Adrenal gland (tissue), 12 donors: ENCODE data around the gene CHRNA7. TPM values are rescaled to one million over a fixed set of nuclear protein-coding genes. Genes with fewer than 3 reads are reported as not detected.

Experiments used
- DNase-seq, 7 donors: peaks; one replicate each; pipeline ENCODE4 v3.0.0-alpha.2; 2019 to 2020
- H3K27ac ChIP-seq, 5 donors: fragments of 200-600 bp; sonication (generic) in 4 of 5; 1 replicate in 3 of 5; 2 replicates in 2 of 5; pipeline versions ENCODE4 v1.5.1 to v1.8.0; 2016 to 2020; ENCODE audit warnings: mild to moderate bottlenecking in 1 of 5
- H3K27me3 ChIP-seq: fragments of 200-600 bp; 2 replicates; pipeline ENCODE4 v1.8.0; 2021
- H3K36me3 ChIP-seq, 2 donors: fragments of 200-600 bp; replicated peaks in 1 of 2; 1 replicate in 1 of 2; 2 replicates in 1 of 2; pipeline versions ENCODE4 v1.5.1 to v1.8.0; 2018 to 2022
- H3K4me1 ChIP-seq, 2 donors: fragments of 200-600 bp; replicated peaks in 1 of 2; 1 replicate in 1 of 2; 2 replicates in 1 of 2; pipeline versions ENCODE4 v1.5.1 to v1.8.0; 2018 to 2021
- H3K4me3 ChIP-seq, 4 donors: fragments of 200-600 bp; sonication (generic) in 3 of 4; one replicate each; pipeline ENCODE4 v1.5.1; 2016 to 2018
- H3K9me3 ChIP-seq, 3 donors: fragments of 200-600 bp; sonication (generic) in 1 of 3; replicated peaks in 1 of 3; 1 replicate in 2 of 3; 2 replicates in 1 of 3; pipeline versions ENCODE4 v1.5.1 to v1.8.0; 2016 to 2021
- POLR2A ChIP-seq, 2 donors: fragments of 450-650 bp; IDR thresholded peaks; one replicate each; pipeline ENCODE4 v1.6.1; 2017; ENCODE audit warnings: antibody characterized with exemption in 2 of 2, mild to moderate bottlenecking in 2 of 2, moderate library complexity in 1 of 2
- WGBS, 4 donors: extraction: QIAGEN DNeasy Blood & Tissue Kit in 2 of 4; methylation state at CpG; one replicate each; pipeline versions ENCODE4 v1.1.5 to v1.1.7; 2013 to 2017; 5-methylcytosine and 5-hydroxymethylcytosine counted together
- intact Hi-C, 2 donors: fragments of 100-400 bp; cut with DNase I; formaldehyde crosslinking; loops; one replicate each; pipeline versions ENCODE4 v1.14.1 to v1.15.0; 2022 to 2023
- polyA plus RNA-seq, 3 donors: library from polyadenylated mRNA; stranded (reverse); fragments of 200-250 nt in 2 of 3; fragments of 350-450 nt in 1 of 3; fragmentation: Illumina TruSeq in 1 of 3; extraction: RNeasy Lipid Tissue Mini Kit (QIAGEN cat#74804) in 1 of 3; gene quantifications; one replicate each; pipeline ENCODE4 v1.2.3, GENCODE V29; 2013 to 2014
- total RNA-seq, 9 donors: library from RNA; depleted of rRNA in 4 of 9; stranded (reverse); fragments of >200 nt in 4 of 9; fragments of 120-200 nt in 1 of 9; fragmentation: NEBNext Ultra II Directional in 1 of 9; extraction: Animal tissue kit (Norgen Biotek cat#: 25700) in 1 of 9; gene quantifications; one replicate each; pipeline versions ENCODE4 v1.1.0 to v1.2.4, GENCODE V29; 2013 to 2023
- TF ChIP-seq, protein P1 (sequence below), 6 experiments: fragments of 450-650 bp in 4 of 6; fragments of 200-600 bp in 2 of 6; sonication (generic) in 1 of 6; IDR thresholded peaks; 1 replicate in 5 of 6; 2 replicates in 1 of 6; pipeline versions ENCODE4 v1.5.1 to v1.8.0; 2016 to 2021; ENCODE audit warnings: antibody characterized with exemption in 6 of 6, mild to moderate bottlenecking in 2 of 6, moderate library complexity in 1 of 6
- donor health status: healthy with polysubstance abuse.
- donor health status: Bipolar disorder and iron deficiency.
- donor health status: DM: yes; HTN: yes; CAD: no.
- donor health status: DM: no; HTN: no; CAD: no.
- donor health status: DM: no; HTN: no; CAD: no.
- donor health status: DM: yes; HTN: yes; CAD: no.

The CHRNA7 gene
- total and polyA plus RNA-seq, 12 donors: 0.06 to 89.6 (median 4.1) TPM

DNA sequence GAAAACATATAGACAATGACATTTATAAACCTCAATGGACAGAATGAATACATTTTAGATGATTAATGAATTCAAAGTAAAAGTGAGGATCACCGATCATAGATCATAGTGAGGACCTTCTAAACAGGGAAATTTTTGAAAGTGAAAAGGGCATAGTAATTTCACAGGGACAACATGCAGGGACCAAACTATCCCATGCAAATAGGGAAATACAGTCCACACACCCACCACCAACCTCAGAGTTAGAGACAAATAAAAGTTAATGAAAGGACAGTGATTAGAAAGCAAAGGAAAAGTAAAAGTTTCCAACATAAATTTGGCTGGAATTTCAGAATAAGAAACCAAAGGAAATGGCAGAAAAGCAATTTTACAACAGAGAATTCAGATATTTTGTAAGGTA, 15.4 kb upstream of the CHRNA7 start:
- no peaks in the 10 kb centered on the region for H3K9me3 ChIP-seq
- no peaks in the 10 kb centered on the region for H3K4me1 ChIP-seq
- no peaks in the 10 kb centered on the region for H3K36me3 ChIP-seq
- no peak for DNase-seq
- no peak overlapping the region for H3K4me3 ChIP-seq
- intact Hi-C loops: no loop called here
- TF ChIP-seq, protein P1, sequence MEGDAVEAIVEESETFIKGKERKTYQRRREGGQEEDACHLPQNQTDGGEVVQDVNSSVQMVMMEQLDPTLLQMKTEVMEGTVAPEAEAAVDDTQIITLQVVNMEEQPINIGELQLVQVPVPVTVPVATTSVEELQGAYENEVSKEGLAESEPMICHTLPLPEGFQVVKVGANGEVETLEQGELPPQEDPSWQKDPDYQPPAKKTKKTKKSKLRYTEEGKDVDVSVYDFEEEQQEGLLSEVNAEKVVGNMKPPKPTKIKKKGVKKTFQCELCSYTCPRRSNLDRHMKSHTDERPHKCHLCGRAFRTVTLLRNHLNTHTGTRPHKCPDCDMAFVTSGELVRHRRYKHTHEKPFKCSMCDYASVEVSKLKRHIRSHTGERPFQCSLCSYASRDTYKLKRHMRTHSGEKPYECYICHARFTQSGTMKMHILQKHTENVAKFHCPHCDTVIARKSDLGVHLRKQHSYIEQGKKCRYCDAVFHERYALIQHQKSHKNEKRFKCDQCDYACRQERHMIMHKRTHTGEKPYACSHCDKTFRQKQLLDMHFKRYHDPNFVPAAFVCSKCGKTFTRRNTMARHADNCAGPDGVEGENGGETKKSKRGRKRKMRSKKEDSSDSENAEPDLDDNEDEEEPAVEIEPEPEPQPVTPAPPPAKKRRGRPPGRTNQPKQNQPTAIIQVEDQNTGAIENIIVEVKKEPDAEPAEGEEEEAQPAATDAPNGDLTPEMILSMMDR (IDR thresholded peaks at IDR 0.05): no peak
- no peak for TF ChIP-seq POLR2A (IDR thresholded peaks at IDR 0.05)
- H3K27me3 ChIP-seq: no peaks in the 10 kb centered on the region
- no peak overlapping the region for H3K27ac ChIP-seq
- WGBS, 4 donors: 77 to 94% (median 83%) methylated on average over 1 of the region's 1 CpG

DNA sequence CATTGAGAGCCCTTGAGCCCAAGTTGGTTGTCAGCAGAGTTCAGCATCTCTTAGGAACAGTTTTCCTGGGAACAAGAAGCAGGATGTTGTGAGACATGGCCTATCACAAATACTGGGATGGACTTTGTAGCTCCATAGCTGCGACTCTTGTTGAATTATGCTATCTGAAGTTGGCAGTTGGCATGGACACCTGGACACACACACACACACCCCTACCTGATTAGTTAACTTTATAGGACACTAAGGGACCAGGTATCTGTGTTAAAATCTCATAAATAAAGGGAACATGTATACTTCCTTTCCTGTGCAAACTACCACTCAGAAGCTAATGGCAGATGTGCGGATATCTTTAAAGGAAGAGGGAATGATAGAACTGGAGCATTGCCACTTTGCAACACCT, 10.2 kb upstream of the CHRNA7 start:
- no peak overlapping the region for H3K27ac ChIP-seq
- no peak overlapping the region for H3K4me3 ChIP-seq
- TF ChIP-seq, protein P1 (IDR thresholded peaks at IDR 0.05): no peak
- no peak for TF ChIP-seq POLR2A (IDR thresholded peaks at IDR 0.05)
- DNase-seq: no peak
- intact Hi-C loops: no loop called here
- H3K27me3 ChIP-seq: no peaks in the 10 kb centered on the region
- no peaks in the 10 kb centered on the region for H3K4me1 ChIP-seq
- no peaks in the 10 kb centered on the region for H3K36me3 ChIP-seq
- H3K9me3 ChIP-seq: no peaks in the 10 kb centered on the region
- WGBS, 4 donors: 72 to 92% (median 85%) methylated on average over 2 of the region's 2 CpGs

DNA sequence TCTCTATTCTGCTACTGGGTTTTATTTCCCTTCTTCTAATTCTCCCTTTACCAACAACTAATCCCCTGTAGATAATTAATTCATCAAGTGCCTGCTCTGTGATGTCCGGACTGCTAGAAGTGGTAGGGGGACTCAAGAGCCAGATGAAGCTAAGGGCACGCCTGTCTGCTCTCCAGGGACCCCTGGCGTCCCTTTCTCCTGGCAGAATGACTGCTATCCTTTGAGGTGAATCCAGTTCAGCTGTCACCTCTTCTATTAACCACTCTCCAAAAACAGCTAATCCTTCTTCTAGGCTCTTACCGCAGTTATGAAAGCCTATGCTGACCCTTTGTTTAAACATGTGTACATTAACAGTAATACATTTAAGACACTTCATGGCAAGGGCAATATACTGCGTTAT, 1.4 kb upstream of the CHRNA7 start:
- DNase-seq: no peak
- Histone ChIP-seq H3K4me3 (no peak overlapping the region), H3K9me3 (no peaks in the 10 kb centered on the region), H3K27me3 (peaks cover 20% of the 10 kb centered on the region), H3K27ac (no peak overlapping the region), H3K36me3 (no peaks in the 10 kb centered on the region), H3K4me1 (peaks cover 0 to 3% of the 10 kb centered on the region in 2 donors)
- no peak for TF ChIP-seq POLR2A (IDR thresholded peaks at IDR 0.05)
- intact Hi-C loops: no loop called here
- 6 to 12% (median 11%) methylated on average over 5 of the region's 5 CpGs for WGBS, 4 donors

DNA sequence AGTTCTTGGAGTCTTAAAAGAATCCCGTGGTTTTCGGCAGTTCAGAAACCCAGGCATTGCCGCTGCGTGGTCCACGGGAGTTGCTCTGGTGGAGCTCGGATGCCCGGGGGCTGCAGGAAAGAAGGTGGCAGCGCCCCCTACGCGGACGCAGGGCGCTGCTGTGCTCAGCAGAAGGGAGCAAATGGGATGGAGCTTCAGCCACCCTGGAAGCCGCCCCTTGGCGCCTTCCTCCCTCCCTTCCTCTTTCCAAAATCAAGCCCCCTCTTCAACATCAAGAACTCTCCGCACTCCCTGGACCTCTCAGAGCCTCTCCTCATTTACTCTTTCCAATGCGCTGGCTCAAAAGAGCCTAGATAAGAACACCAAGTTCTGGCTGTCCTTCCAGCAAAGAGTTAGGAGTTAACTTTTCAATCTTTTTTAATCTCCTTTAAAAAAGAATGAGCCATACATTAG, 880 bp upstream of the CHRNA7 start:
- H3K4me1 ChIP-seq: peaks cover 0 to 3% of the 10 kb centered on the region in 2 donors
- TF ChIP-seq, protein P1 (IDR thresholded peaks at IDR 0.05): peak in 2 of 6 experiments; percentile 5 to 15
- TF ChIP-seq POLR2A (IDR thresholded peaks at IDR 0.05): no peak
- no peaks in the 10 kb centered on the region for H3K36me3 ChIP-seq
- intact Hi-C loops: no loop called here
- H3K4me3 ChIP-seq: peak overlapping the region in 1 of 4 donors; percentile 58
- DNase-seq: peak in 2 of 7 donors; percentile 25 to 63
- peaks cover 20% of the 10 kb centered on the region for H3K27me3 ChIP-seq
- 1 to 3% (median 2%) methylated on average over 13 to 16 of the region's 16 CpGs for WGBS, 4 donors
- H3K27ac ChIP-seq: peak overlapping the region in 1 of 5 donors; percentile 66
- H3K9me3 ChIP-seq: no peaks in the 10 kb centered on the region

GRCh38 chr15:32030795-32031194, 480 bp downstream of the CHRNA7 start:
- Histone ChIP-seq H3K4me3 (peak overlapping the region in 1 of 4 donors; percentile 58), H3K9me3 (no peaks in the 10 kb centered on the region), H3K4me1 (peaks cover 0 to 3% of the 10 kb centered on the region in 2 donors), H3K36me3 (no peaks in the 10 kb centered on the region), H3K27ac (no peak overlapping the region), H3K27me3 (peaks cover 20% of the 10 kb centered on the region)
- 2 to 4% (median 3%) methylated on average over 7 to 21 of the region's 21 CpGs for WGBS, 4 donors
- TF ChIP-seq, protein P1 (IDR thresholded peaks at IDR 0.05): no peak
- no peak for TF ChIP-seq POLR2A (IDR thresholded peaks at IDR 0.05)
- intact Hi-C loops: no loop called here
- no peak for DNase-seq
